OCI-LY7 (cell line): ENCODE results near the gene IGSF21.

Source experiments
- EZH2phosphoT487 ChIP-seq: fragments of 200-600 bp; sonication (generic); IDR thresholded peaks from 2 replicates; pipeline ENCODE4 v1.6.1; 2018; ENCODE audit warnings: low read depth, borderline replicate concordance, mild to moderate bottlenecking, mixed run types, antibody characterized with exemption, low read length, moderate library complexity, mixed read lengths
- TF ChIP-seq, protein P1 (sequence below): fragments of 200-600 bp; sonication (generic); conservative IDR thresholded peaks from 2 replicates; pipeline ENCODE4 v1.5.1; 2014; ENCODE audit warnings: mild to moderate bottlenecking, antibody characterized with exemption, low read length, moderate library complexity, mixed read lengths

DNA sequence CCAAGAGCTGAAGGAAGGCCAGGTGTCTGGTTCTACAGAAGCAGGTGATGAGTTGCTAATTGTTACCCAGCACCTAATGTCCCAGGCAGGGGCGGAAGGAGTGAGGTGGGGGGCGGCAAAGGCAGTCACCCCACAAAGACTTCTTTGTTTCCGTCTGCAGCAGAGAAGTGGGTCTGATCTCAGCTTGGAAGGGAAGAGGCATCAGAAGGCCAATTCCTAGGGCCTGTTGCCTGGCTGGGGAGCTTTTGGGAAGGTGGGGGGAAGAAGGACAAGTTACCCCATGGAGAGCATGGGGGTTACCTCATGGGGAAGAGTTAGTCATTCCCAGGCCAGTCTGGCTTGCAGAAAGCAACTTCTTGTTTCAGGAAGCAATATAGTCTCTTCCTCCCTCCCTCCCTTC lies 10.9 kb downstream of the IGSF21 start:
- TF ChIP-seq, protein P1, sequence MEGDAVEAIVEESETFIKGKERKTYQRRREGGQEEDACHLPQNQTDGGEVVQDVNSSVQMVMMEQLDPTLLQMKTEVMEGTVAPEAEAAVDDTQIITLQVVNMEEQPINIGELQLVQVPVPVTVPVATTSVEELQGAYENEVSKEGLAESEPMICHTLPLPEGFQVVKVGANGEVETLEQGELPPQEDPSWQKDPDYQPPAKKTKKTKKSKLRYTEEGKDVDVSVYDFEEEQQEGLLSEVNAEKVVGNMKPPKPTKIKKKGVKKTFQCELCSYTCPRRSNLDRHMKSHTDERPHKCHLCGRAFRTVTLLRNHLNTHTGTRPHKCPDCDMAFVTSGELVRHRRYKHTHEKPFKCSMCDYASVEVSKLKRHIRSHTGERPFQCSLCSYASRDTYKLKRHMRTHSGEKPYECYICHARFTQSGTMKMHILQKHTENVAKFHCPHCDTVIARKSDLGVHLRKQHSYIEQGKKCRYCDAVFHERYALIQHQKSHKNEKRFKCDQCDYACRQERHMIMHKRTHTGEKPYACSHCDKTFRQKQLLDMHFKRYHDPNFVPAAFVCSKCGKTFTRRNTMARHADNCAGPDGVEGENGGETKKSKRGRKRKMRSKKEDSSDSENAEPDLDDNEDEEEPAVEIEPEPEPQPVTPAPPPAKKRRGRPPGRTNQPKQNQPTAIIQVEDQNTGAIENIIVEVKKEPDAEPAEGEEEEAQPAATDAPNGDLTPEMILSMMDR, result no peak
- TF ChIP-seq EZH2phosphoT487, result no peak
